Neural crest cell (in vitro differentiated cells): ENCODE data around the gene PCBP3. TPM values are rescaled to one million over a fixed set of nuclear protein-coding genes. Genes with fewer than 3 reads are reported as not detected.

ENCODE experiments used
- DNase-seq: peaks from one replicate; pipeline ENCODE4 v3.0.0; 2021; ENCODE audit warnings: low read depth, mixed read lengths, low spot score
- H3K27ac Mint-ChIP-seq: one replicate; pipeline ENCODE4 v1.8.0; 2021; ENCODE audit warnings: mild to moderate bottlenecking, mixed read lengths; ENCODE audit not compliant: unreplicated experiment
- H3K27me3 Mint-ChIP-seq: 2 replicates; pipeline ENCODE4 v1.8.0; 2021; ENCODE audit warnings: low read depth, mild to moderate bottlenecking, mixed read lengths
- H3K36me3 Mint-ChIP-seq: 2 replicates; pipeline ENCODE4 v1.8.0; 2021; ENCODE audit warnings: low read depth, mild to moderate bottlenecking, mixed read lengths
- H3K4me1 Mint-ChIP-seq: 2 replicates; pipeline ENCODE4 v1.8.0; 2021; ENCODE audit warnings: mixed read lengths
- H3K4me3 Mint-ChIP-seq: one replicate; pipeline ENCODE4 v1.8.0; 2021; ENCODE audit warnings: mild to moderate bottlenecking, mixed read lengths
- H3K9me3 Mint-ChIP-seq: 2 replicates; pipeline ENCODE4 v1.8.0; 2021; ENCODE audit warnings: mixed read lengths
- total RNA-seq: library from RNA; stranded (reverse); gene quantifications from 2 replicates; pipeline ENCODE4 v1.2.1, GENCODE V29; 2021
- TF ChIP-seq, protein P1 (sequence below): fragments of 200-600 bp; sonication (generic); conservative IDR thresholded peaks from 2 replicates; pipeline ENCODE4 v1.5.0; 2021; ENCODE audit warnings: antibody characterized with exemption, mild to moderate bottlenecking

The PCBP3 gene
- total RNA-seq, 1 donor from 2014 or later = 5.1 TPM

DNA sequence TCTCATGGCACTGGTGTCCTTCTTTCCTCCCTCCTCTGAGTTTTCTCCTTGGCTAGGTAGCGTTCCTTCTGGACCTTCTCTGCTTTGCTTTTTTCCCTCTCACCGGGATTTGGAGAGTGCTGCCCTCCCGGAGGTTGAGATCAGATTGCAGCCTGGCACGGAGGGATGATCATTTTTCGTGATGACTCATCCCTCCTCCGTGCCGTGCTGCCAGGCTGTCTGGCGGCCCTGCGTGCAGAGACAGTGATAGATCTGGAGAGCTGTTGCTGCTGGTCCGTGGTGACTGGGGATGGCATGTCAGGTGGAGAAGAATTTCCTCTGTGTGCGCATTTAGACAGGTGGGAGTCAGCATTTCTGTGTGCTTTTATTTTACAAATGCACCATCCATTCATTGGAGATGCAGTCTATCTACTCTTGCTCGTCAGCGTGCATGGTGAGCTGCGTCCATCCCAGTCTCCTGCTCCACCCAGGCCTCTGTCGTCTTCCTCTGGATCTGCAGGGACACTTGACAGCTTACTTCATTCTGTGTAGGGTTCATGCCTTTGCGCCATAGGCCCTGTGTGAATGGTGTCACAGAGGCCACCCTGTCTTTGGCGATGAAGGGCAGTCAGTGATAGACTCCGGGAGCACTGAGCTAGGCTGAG, 104.4 kb downstream of the PCBP3 start:
- TF ChIP-seq, protein P1, sequence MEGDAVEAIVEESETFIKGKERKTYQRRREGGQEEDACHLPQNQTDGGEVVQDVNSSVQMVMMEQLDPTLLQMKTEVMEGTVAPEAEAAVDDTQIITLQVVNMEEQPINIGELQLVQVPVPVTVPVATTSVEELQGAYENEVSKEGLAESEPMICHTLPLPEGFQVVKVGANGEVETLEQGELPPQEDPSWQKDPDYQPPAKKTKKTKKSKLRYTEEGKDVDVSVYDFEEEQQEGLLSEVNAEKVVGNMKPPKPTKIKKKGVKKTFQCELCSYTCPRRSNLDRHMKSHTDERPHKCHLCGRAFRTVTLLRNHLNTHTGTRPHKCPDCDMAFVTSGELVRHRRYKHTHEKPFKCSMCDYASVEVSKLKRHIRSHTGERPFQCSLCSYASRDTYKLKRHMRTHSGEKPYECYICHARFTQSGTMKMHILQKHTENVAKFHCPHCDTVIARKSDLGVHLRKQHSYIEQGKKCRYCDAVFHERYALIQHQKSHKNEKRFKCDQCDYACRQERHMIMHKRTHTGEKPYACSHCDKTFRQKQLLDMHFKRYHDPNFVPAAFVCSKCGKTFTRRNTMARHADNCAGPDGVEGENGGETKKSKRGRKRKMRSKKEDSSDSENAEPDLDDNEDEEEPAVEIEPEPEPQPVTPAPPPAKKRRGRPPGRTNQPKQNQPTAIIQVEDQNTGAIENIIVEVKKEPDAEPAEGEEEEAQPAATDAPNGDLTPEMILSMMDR = no peak
- Mint-ChIP-seq H3K9me3 (peaks cover 2% of the 10 kb centered on the region), H3K27ac (no peak overlapping the region), H3K36me3 (peaks cover 9% of the 10 kb centered on the region), H3K27me3 (no peaks in the 10 kb centered on the region), H3K4me1 (no peaks in the 10 kb centered on the region), H3K4me3 (no peak overlapping the region)
- no peak for DNase-seq

DNA sequence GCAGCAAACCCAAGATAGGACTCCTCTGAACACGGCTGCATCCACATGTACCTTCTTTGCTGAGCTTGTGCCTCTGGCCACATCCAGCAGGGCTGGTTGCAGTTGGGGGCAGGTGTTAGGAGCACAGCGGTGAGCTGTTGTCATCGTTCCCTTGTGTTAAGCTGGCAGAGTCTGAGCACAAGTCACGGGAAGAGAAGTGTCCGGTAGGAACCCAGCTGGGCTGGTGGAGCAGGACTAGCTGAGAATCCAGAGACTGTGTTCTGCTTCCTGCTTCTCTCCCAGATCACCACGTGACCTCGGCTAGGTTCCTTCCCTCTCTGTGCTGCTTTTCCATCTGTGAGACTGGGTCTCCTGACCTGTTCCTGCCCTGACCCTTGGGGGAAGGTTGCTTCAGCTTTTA, 105.1 kb downstream of the PCBP3 start:
- no peak for DNase-seq
- H3K4me3 Mint-ChIP-seq = no peak overlapping the region
- H3K4me1 Mint-ChIP-seq = no peaks in the 10 kb centered on the region
- no peaks in the 10 kb centered on the region for H3K27me3 Mint-ChIP-seq
- peaks cover 2% of the 10 kb centered on the region for H3K9me3 Mint-ChIP-seq
- peaks cover 9% of the 10 kb centered on the region for H3K36me3 Mint-ChIP-seq
- no peak overlapping the region for H3K27ac Mint-ChIP-seq
- TF ChIP-seq, protein P1 = no peak

DNA sequence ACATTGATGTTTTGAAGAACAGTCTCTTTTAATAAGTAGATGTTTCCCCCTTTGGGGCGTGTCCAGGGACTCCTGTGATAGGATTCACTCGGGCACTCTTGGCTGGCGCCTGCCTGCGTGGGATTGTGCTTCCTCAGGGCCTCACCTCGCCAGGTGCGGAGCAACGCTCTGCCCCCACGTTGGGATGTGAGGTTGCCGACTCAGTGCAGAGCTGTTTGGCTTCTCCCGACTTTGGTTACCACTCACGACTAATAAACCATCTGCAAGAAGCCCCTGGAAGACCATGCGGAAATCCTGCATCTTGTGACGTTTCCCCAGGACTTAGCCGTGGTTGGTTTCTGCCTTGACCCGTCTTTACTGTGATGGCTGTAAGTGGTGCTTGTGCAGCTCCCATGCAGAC, 106.4 kb downstream of the PCBP3 start:
- Mint-ChIP-seq H3K9me3 (peaks cover 2% of the 10 kb centered on the region), H3K36me3 (peaks cover 6% of the 10 kb centered on the region), H3K27me3 (no peaks in the 10 kb centered on the region), H3K4me3 (no peak overlapping the region), H3K27ac (no peak overlapping the region), H3K4me1 (no peaks in the 10 kb centered on the region)
- DNase-seq = no peak
- TF ChIP-seq, protein P1 = no peak

DNA sequence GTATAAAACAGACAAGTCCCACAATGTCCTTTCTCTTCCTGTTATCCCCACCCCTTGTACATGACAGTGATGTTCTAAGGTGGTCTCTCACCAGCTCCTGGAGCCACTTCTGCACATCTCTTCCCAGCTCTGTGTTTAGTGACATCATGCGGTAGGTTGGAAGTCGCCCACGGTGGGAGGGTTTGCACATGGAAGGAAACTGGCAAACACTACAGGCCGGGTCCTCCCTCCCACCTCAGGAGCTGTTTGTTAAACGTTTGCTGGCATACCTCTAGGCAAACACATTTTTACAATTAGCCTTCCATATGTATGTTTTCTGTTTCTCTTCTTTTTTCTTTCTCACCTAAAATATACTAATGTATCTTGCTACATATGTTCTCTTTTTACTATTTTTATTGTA, 107.4 kb downstream of the PCBP3 start:
- Mint-ChIP-seq H3K36me3 (peaks cover 2% of the 10 kb centered on the region), H3K9me3 (peaks cover 5% of the 10 kb centered on the region), H3K27ac (no peak overlapping the region), H3K4me1 (no peaks in the 10 kb centered on the region), H3K27me3 (no peaks in the 10 kb centered on the region), H3K4me3 (no peak overlapping the region)
- TF ChIP-seq, protein P1 = no peak
- no peak for DNase-seq

DNA sequence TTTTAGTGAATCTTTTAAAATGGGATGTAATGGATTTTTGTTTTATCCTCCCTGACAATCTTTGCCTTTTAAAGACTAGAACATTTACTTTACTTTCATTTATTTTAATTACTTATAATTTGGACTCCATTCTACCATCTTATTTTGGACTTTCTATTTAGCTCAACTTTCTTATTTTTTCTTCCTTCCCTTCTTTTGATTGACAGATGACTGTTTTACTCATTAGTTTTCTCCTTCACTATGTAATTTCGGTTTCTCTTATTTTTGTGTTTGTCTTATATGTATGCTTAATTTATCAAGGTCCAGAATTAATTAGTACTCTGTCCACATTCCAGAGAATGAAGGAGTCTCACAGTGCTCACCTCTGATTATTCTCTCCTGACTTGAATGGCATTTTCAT, 109.9 kb downstream of the PCBP3 start:
- DNase-seq = no peak
- Mint-ChIP-seq H3K36me3 (no peaks in the 10 kb centered on the region), H3K27me3 (no peaks in the 10 kb centered on the region), H3K27ac (no peak overlapping the region), H3K4me3 (no peak overlapping the region), H3K4me1 (no peaks in the 10 kb centered on the region), H3K9me3 (peaks cover 8% of the 10 kb centered on the region)
- TF ChIP-seq, protein P1 = no peak

DNA sequence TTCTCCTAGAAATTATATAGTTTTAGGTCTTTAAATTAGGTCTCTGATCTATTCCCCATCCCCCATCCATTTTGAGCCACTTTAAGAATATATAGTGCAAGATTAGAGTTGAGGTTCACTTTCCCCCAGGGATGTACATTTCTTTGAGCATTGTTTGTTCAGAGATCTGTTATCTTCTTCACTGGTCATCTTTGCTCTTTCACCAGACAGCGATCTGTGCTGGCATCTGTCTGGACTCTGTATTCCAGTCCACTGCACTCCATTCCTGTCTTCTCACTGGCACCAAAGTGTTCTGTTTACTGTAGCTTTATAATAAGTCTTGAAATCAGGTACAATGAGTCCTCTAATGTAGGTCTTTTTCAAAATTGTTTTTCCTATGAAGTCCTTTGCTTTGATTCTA, 112.5 kb downstream of the PCBP3 start:
- TF ChIP-seq, protein P1 = no peak
- H3K27ac Mint-ChIP-seq = no peak overlapping the region
- H3K9me3 Mint-ChIP-seq = peaks cover 8% of the 10 kb centered on the region
- no peak for DNase-seq
- peaks cover 5% of the 10 kb centered on the region for H3K36me3 Mint-ChIP-seq
- H3K4me1 Mint-ChIP-seq = no peaks in the 10 kb centered on the region
- no peak overlapping the region for H3K4me3 Mint-ChIP-seq
- H3K27me3 Mint-ChIP-seq = no peaks in the 10 kb centered on the region
